ENCODE results near the gene DAPK1. TPM values are rescaled to one million over a fixed set of nuclear protein-coding genes. Genes with fewer than 3 reads are reported as not detected.

DAPK1 gene
- polyA plus RNA-seq, 1 experiment = 0.12 TPM

DNA sequence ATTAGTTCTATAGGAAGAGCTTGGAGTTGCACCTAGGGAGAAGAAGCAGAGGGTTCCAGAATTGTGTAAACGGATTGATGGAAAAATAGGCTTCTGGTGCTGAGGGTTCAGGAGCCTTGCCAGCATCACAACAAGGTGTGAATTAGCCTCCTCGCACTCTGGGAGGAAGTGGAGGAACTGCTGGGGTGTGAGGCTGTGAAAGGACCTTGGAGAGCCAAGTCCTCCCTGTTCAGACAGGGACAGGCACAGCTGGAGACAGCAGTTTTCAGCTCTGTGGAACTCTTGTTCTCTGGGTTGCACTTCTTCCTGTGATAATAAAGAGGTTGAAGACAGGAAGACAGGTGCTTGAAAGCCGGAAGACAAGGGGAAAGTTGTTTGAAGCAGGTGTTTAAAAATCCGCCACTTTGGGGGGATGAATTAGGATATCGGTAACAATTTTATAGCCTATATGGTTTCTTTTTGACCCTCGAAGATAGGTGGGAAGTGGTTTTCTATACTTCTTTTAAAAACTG lies 22.6 kb downstream of the DAPK1 start:
- no peaks in the 10 kb centered on the region for H3K27me3 ChIP-seq (ENCODE audit: control insufficient read depth, insufficient read depth, low read length)
- ChIA-PET CTCF (no interaction called here), POLR2A (no interaction called here)
- H3K9me3 ChIP-seq (ENCODE audit: control insufficient read depth, insufficient read depth, low read length) = no peaks in the 10 kb centered on the region; the same call in 1 of the 2 replicates
- no peak for DNase-seq (ENCODE audit: low read depth, low spot score)
- no peak overlapping the region for H3K27ac ChIP-seq (ENCODE audit: low read depth, low read length)
- TF ChIP-seq, protein P1, sequence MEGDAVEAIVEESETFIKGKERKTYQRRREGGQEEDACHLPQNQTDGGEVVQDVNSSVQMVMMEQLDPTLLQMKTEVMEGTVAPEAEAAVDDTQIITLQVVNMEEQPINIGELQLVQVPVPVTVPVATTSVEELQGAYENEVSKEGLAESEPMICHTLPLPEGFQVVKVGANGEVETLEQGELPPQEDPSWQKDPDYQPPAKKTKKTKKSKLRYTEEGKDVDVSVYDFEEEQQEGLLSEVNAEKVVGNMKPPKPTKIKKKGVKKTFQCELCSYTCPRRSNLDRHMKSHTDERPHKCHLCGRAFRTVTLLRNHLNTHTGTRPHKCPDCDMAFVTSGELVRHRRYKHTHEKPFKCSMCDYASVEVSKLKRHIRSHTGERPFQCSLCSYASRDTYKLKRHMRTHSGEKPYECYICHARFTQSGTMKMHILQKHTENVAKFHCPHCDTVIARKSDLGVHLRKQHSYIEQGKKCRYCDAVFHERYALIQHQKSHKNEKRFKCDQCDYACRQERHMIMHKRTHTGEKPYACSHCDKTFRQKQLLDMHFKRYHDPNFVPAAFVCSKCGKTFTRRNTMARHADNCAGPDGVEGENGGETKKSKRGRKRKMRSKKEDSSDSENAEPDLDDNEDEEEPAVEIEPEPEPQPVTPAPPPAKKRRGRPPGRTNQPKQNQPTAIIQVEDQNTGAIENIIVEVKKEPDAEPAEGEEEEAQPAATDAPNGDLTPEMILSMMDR (IDR thresholded peaks at IDR 0.05; ENCODE audit: low read depth, low read length) = no peak
- H3K4me3 ChIP-seq (ENCODE audit: low read depth, low read length) = no peak overlapping the region

DNA sequence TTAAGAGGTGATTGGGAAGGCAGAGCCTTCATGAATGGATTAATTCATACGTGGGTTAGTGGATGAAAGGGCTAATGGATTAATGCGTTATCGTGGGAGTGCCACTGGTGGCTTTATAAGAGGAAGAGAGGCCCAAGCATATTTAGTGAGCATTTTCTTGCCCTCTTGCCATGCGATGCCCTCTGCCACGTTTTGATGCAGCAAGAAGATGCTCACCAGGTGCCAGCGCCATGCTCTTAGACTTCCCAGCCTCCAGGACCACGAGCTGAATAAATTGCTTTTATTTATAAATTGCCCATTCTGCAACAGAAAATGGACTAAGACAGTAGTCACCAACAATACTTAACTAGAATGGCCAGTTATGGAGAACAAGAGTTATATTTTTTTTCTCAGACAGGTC lies 24.2 kb downstream of the DAPK1 start:
- no peak overlapping the region for H3K4me3 ChIP-seq (ENCODE audit: low read depth, low read length)
- DNase-seq (ENCODE audit: low read depth, low spot score) = no peak
- CTCF ChIA-PET = no interaction called here
- TF ChIP-seq, protein P1 (IDR thresholded peaks at IDR 0.05; ENCODE audit: low read depth, low read length) = no peak
- POLR2A ChIA-PET = no interaction called here
- no peaks in the 10 kb centered on the region; the same call in 1 of the 2 replicates for H3K9me3 ChIP-seq (ENCODE audit: control insufficient read depth, insufficient read depth, low read length)
- no peak overlapping the region for H3K27ac ChIP-seq (ENCODE audit: low read depth, low read length)
- H3K27me3 ChIP-seq (ENCODE audit: control insufficient read depth, insufficient read depth, low read length) = no peaks in the 10 kb centered on the region

GRCh38 chr9:87524061-87524460 lies 26.4 kb downstream of the DAPK1 start:
- TF ChIP-seq, protein P1 (IDR thresholded peaks at IDR 0.05; ENCODE audit: low read depth, low read length) = no peak
- no peak for DNase-seq (ENCODE audit: low read depth, low spot score)
- Histone ChIP-seq H3K27ac (ENCODE audit: low read depth, low read length) (no peak overlapping the region), H3K9me3 (ENCODE audit: control insufficient read depth, insufficient read depth, low read length) (no peaks in the 10 kb centered on the region; the same call in 1 of the 2 replicates), H3K4me3 (ENCODE audit: low read depth, low read length) (no peak overlapping the region), H3K27me3 (ENCODE audit: control insufficient read depth, insufficient read depth, low read length) (no peaks in the 10 kb centered on the region)
- CTCF ChIA-PET = no interaction called here
- POLR2A ChIA-PET = no interaction called here

DNA sequence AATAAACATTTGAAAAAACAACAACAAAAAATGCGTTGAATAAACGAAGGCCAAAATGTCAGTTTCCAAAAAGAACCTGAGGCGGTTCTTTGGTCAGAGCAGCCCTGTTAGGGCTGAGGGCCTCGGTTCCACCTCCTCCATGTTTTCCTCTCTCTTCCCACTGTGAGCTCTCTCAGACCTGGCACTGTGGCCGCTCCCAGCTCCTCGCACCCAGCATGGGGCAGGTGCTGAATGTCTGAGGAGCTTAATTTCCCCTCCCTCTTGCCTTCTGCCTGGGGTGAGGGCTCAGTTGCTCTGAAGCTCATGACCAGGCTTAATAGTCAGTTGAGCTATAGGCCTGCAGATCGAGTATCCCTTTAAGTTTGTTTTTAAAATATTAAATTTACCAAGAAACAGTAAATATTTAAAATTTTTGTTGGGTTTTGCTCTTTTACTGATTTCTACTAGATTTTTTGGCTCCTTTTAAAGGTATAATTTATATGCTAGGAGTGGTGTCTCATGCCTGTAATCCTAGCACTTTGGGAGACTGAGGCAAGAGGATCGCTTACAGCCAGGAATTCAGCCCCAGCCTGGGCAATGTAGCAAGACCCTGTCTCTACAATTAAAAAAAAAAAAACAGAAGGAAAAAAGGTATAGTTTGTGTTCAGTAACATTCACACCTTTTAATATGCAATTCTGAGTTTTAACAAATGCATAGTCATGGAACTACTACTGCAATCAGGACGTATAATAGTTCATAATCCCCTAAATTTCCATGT lies 28.1 kb downstream of the DAPK1 start:
- POLR2A ChIA-PET = no interaction called here

More for the DNA sequence above, 28.1 kb downstream of the DAPK1 start:
- H3K4me3 ChIP-seq (ENCODE audit: low read depth, low read length) = no peak overlapping the region
- H3K9me3 ChIP-seq (ENCODE audit: control insufficient read depth, insufficient read depth, low read length) = no peaks in the 10 kb centered on the region; the same call in 1 of the 2 replicates
- CTCF ChIA-PET = no interaction called here
- DNase-seq (ENCODE audit: low read depth, low spot score) = no peak
- no peak overlapping the region for H3K27ac ChIP-seq (ENCODE audit: low read depth, low read length)
- TF ChIP-seq, protein P1 (IDR thresholded peaks at IDR 0.05; ENCODE audit: low read depth, low read length) = no peak
- no peaks in the 10 kb centered on the region for H3K27me3 ChIP-seq (ENCODE audit: control insufficient read depth, insufficient read depth, low read length)

Data from AG04450 (cell line).